GM21447 (cell line): ENCODE results near the gene GFY.

Experiments used
- ATAC-seq: cut with Tn5 transposase; IDR thresholded peaks from one replicate; pipeline ENCODE4 v1.9.1; 2021; ENCODE audit not compliant: unreplicated experiment

Gene GFY

GRCh38 chr19:49407482-49408015, 17.6 kb upstream of the GFY start:
- no peak for ATAC-seq

- no peak for ATAC-seq
These were observed 16.3 kb upstream of the GFY start for GRCh38 chr19:49408816-49409440.

DNA sequence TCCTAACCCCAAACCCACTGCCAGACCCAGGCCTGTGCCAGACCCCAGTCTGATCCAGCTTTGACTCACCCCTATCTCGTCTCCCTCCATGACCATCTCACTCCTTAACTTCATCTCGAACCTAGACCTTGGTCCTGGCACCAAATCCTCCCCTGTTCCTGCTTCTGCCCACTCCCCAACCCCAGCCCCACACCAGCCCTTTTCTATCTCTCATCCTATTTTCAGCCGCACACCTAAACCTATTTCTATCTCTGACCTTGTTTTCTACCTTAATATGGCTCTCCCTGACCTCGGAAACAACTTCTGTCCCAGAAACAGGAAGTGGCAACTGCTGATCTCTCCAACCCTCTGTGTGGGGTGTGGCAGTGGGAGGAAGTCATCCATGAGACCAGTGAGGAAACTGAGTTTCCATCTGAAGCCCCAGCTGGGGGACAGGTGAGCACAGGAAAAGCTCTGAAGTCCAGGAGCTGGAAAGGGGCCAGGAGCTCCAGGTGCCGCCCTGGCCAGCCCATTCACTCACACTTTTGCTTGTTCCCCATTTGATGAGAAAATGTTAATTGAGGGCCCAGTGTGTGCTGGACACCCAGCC, 15.7 kb upstream of the GFY start:
- no peak for ATAC-seq

DNA sequence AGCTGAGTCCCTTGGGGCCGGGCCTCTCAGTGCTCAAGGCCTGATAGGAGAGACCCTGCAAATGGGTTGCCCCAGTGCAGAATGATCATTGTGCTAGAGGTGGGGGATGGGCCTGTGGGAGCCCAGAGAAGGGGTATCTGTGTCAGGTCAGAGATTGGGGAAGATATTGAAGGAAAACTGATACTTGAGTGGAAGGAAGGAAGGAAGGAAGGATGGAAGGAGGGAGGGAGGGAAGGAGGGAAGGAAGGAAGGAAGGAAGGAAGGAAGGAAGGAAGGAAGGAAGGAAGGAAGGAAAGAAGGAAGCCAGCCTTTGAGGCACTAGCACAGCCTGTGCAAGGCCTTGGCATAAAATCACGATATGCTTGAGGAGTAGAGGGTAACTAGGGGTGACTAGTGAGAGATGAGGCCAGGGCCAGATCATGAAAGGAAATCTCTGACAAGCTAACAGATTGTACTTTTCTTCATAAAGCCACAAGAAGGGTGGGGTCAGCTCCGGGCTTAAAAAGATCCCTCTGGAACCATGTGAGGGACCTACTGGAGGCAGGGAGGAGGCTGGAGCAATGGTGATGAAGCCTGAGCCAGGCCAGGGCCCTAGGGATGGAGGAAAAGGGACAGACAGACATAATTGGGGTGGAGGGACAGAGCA, 13.4 kb upstream of the GFY start:
- no peak for ATAC-seq

DNA sequence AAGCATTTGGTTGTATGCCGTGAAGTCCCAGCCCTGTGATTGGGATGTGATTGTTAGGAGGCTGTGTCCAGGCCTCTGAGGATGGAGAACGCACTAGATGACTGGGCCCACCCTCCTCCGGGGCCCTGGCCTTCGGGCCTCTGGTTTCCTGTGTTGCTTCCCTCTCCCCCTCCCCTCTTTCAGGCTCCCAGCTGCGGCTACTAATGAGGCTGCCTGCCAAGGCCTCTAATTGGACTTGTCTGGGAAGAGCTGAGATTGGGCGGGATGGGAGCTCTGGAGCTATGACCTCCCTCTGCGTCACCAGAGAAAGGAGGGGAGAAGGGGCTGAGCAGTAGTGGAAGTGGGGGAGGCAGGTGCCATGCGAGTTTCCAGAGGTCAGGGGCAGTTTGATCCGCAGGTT, 11.8 kb upstream of the GFY start:
- ATAC-seq: no peak

DNA sequence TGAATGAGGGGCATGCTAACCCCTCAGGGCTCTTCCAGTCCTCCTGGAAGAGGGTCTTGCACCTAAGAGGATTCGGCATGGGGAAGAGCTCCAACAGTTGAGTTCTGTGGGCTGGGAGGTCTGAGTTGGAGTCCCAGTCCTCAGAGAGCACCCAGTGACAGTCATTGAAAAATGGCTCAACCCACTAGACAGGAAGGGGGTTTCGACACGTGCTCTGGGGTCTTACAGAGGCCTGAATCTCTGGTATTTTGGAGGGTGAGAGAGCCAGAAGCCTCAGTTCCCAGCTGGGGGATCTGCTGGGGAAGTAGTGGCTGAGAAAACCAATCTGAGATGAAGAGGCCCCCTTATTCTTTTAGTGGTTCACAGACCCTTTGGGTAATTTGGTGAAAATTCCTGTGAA, 10.9 kb upstream of the GFY start:
- ATAC-seq: no peak

- ATAC-seq: no peak
These were observed 9.9 kb upstream of the GFY start for GRCh38 chr19:49415102-49415809.

DNA sequence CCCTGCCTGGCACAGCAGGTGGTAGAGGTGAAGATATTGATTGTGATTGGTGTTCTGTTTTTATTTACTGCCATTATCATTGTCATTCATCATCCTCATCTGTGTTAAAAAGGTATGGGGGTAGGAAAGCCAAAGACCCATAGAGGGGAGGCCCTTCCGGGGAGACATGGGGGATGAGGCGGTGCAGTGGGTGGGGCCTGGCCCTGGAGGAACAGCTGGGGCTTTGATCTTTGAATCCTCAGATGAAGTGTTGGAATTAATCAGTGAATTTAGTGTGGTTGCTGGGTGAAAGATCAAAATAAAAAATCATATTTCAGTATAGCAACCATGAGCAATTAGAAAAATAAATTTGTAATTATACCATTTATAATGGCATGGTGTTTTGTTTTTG, 9.4 kb upstream of the GFY start:
- ATAC-seq: no peak

DNA sequence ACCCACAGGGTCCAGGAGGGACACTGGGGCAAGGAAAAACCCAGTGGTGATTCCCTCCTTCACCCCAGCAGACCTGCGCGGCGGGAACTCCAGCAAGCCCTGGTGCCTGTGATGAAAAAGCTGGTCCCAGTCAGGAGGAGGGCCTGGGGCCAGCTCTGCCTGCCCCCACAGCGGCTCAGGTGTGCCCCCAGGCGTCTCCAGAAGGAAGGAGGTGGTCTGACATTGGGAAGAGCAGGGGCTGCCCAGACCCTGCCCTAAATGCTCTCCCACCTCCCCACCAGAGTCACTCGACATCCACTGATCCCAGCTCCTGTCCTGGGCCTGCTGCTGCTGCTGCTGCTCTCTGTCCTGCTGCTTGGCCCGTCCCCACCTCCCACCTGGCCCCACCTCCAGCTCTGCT, 8.1 kb upstream of the GFY start:
- no peak for ATAC-seq

DNA sequence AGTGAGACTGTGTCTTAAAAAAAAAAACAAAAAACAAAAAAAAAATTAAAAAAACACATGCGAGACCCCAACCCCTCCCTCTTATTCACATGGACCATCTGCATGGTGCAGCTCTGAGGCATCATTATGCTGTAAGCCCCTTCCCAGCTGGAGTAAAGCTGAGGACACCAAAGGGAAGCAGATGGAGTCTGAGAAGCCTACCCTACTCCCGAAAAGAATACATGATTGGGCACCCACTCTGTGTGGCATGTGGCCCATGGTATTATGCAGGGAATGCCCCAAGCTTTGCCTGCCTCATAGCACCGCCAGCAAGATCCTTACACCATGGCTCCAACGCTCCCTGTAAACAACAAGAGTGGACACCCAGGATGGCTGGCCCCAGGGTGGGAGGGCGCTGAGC, 6.7 kb upstream of the GFY start:
- ATAC-seq: no peak

DNA sequence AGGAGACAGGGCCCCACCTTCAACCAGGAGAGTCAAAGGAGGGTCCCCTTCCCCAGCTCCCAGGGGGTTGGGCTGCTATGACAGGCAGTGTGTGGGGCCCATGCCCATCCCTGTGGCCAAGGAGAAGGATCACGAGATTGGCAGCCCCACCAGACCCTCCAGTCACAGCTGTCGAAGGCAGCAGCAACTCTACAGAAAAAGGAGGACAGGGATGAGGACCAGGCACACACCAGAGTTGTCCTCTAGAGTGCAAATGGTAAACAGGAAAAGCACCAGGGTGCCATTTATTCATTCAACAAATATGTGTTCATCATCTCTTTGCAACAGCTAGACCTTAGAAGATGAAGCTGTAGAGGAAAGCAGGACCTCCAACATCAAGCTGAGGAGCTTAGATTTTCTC, 6.0 kb upstream of the GFY start:
- no peak for ATAC-seq

DNA sequence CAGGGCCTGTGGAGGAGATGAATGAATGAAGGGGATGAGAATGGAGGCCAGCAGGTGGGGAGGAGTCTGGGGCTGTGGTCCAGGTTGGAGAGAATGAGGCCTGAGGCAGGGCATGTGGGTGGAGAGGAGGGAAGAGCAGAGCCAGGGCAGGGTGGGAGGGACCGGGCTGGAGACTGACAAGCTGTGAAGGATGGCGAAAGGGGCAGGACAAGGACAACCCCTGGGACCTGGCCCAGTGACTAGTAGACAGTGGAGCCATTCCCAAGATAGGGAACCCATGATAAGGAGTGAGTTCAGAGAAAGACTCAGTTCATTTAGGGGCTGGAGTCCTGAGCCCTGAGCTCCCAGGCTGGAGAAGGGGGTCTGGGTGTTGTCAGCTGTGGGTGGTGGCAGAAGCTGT, 5.0 kb upstream of the GFY start:
- no peak for ATAC-seq

DNA sequence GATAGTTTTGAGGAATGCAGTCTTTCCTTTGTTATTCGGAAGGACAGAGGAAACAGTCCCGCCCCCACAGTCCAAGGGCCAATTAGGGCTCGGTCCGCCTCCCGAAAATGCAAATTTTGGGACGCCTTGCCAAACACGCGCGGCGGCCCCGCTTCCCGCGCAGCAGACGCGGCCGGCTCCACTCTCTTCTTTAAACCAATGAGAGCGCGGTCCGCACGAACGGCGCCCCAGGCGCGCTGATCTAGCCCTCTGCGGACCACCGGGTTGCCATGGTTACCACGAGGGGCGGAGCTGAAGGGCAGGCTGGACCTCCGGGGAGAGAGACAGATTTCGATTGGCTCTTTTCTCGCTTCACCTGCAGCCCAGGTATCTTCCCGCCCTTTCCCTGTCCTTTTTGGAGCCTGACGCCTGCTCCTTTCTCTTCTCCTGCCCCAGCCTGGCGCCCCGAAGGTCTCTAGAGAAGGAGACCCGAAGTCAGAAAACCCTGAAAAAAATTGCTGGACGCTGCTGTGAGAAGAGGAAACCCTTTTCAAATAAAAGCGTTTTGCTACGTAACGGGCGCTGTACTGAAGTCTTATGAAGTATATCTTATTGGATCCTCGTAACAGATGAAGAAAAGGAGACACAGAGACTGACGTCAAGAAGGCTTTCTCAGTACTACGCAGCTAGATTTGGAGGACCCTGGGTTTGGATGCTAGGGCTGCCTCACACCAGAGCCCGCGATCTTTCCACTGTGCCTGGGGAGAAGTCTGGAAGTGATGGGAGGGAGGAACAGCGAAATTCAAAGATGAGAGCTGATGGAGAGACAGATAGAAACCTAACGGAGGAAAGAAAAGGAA, 3.9 kb upstream of the GFY start:
- no peak for ATAC-seq

DNA sequence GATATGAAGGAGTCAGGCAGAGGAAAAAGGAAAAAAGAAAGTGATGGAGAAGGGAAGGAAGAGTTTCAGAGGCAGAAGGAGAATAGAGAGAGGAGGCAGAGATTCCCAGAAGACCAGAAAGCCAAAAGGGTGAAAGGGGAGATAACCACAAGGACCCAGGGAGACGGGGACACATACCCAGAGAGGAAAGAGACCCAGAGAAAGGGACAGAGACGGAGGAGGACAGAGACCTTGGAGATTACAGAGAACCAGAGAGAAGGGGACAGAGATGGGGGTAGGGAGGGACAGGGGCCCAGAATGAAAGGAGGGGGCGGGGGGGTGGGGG, 3.3 kb upstream of the GFY start:
- ATAC-seq: no peak

DNA sequence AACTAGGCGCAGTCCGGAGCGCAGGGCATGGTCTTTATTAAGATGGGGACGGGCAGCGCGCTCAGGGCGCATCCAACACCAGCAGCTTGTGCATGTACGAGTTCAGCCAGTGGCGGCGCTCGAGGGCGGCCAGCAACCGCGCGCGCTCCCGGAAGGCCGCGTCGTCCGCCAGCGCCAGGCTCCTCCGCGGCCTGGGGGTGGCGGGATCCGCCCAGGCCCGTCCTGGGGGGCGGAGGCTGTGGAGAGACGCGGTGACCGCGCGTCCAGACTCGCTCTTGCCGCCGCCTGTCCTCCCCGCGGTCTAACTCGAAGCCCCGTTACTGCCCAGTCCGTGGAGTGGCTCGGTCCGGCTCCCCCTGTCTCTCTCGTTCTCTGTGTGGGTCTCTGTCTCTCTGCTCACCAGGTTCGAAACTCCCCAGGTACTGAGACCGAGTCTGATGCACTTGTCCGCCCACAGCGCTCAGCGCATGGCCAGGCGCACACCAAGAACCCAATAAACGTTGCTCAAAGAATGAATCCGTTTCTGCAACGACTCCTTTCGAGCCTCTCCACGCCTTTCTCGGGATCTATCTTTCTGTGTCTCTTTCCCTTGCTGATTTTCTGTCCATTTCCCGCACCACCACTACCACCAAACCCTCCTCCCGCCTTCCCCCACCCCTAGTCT, 2.6 kb upstream of the GFY start:
- no peak for ATAC-seq

DNA sequence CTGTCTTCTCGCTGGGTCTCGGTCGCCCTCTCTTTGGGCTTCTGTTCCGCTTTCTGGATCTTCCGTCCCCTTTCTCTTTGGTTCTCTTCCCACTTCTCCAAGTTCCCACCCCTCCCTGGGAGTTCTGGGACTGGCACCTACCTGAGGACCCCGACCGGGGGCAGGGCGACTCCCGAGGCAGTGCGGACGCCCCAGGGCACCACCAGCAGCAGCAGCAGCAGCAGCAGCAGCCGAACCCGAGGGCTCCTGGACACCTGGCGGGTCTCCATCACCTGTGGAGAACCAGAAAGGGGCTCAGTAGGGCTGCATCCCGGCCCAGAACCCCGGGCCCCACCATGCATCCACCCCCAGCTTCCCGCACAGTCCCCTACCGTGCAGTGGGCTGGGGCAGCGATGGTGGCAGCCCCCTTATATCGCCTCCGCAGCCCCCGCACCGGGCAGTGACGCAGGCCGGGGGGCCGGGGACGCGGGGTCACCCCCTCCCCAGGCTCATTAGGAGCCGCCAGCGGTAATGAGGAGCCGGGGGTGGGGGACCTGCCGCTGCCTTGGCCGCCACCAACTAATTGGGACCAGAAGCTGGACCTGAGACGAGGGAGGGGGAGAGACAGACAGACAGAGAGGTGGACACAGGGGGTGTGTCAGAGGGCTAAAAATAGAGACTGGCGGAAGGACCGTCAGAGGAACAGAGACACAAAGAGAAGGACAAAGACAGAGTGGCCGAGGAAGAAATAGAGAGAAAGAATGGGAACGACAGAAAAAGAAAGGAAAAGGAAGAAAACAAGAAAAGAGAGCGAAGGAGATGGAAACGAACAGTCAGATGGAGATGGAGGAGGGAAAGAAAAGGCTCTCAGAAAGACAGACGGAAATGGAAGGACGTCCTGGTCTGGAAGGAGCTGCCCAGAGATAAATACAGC, 1.9 kb upstream of the GFY start, which contains the start of gene PTH2:
PTH2 (minus strand) TSS at position 371 of the 914 bp plus-strand sequence; CDS start at position 269, 102 bp downstream.
- no peak for ATAC-seq

DNA sequence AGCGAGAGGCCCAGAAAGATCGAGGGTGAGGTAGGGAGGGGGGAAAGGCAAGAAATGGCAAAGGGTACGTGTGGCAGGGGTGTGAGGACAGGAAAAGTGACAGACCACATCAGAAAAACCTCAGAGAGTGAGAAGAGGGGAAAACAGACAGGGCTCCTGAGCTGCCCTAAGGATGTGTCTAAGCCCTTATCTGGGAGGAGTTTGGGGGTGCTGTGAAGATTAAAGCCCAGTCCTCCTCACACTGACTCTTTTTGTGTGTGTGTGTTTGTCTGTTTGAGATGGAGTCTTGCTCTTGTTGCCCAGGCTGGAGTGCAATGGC, 1.2 kb upstream of the GFY start:
- ATAC-seq: no peak

GRCh38 chr19:49425922-49426592, 869 bp downstream of the GFY start:
- no peak for ATAC-seq

DNA sequence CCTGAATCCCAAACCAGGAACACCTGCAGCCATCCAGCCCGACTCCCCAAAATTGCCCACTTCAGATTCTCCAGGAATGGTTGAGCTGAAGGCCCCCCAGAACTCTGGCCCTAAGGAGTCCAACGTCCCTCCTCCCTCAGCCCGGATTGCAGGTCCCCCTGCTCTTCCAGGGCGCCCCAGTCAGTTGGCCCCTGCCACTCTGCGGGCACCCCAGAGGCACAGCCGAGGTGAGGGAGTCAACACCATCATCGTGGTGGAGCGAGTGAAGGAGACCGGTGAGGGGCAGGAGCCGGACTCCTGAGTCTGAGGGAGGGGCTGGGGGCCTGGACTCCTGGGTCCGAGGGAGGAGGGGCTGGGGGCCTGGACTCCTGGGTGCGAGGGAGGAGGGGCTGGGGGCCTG, 2.2 kb downstream of the GFY start:
- ATAC-seq: no peak
